ENCODE data around the gene ABCC8. TPM values are rescaled to one million over a fixed set of nuclear protein-coding genes. Genes with fewer than 3 reads are reported as not detected.

ABCC8 gene
- total and polyA plus RNA-seq, 2 of the 8 experiments (the other 6 are each of a cell fraction or from before 2014, with no cell fraction given), result 3.7 to 4.9 TPM

GRCh38 chr11:17415523-17416104, 61.0 kb downstream of the ABCC8 start:
- Histone ChIP-seq H3K18ac (ENCODE audit: extremely low read depth, low read length) (no peak overlapping the region), H3K4me1 (replicated peaks in 1 of 4; ENCODE audit: control insufficient read depth in 3 of 4, insufficient read depth in 4 of 4, low read length in 3 of 4) (peaks cover 0 to 4% (median 3%) of the 10 kb centered on the region in 4 experiments; a peak in 3 of 7 replicates), H4K91ac (replicated peaks; ENCODE audit: insufficient read length, low read length) (no peak overlapping the region), H3K27ac (ENCODE audit: low read depth, low read length) (no peak overlapping the region), H2BK15ac (ENCODE audit: low read length) (no peak overlapping the region), H2AK5ac (ENCODE audit: low read depth, low read length) (no peak overlapping the region), H3K14ac (ENCODE audit: insufficient read length) (no peak overlapping the region), H2BK120ac (replicated peaks; ENCODE audit: low read depth, low read length) (no peak overlapping the region), H2AFZ (ENCODE audit: low read length) (no peak overlapping the region), H3K23me2 (ENCODE audit: low read depth, low read length) (no peaks in the 10 kb centered on the region), H3K79me1 (ENCODE audit: low read depth, low read length) (no peaks in the 10 kb centered on the region), H2BK12ac (ENCODE audit: low read depth, low read length) (no peak overlapping the region), H3K4me3 (ENCODE audit: extremely low read depth in 1 of 4, insufficient read depth in 2 of 4, low read depth in 3 of 4, low read length in 4 of 4) (no peak overlapping the region), H3K4ac (replicated peaks; ENCODE audit: insufficient read length, low read depth, low read length) (no peak overlapping the region), H3K79me2 (ENCODE audit: control insufficient read depth in 1 of 2, insufficient read depth in 2 of 2, low read length in 2 of 2) (no peaks in the 10 kb centered on the region), H3K23ac (ENCODE audit: insufficient read length) (no peak overlapping the region), H2BK5ac (ENCODE audit: low read depth, low read length) (no peak overlapping the region), H4K5ac (ENCODE audit: insufficient read length, low read depth, low read length) (no peak overlapping the region), H4K8ac (ENCODE audit: extremely low read depth, insufficient read depth, low read length) (no peak overlapping the region), H3K4me2 (ENCODE audit: insufficient read depth in 1 of 2, low read depth in 2 of 2, low read length in 2 of 2) (no peak overlapping the region), H2BK20ac (ENCODE audit: low read length) (no peak overlapping the region), H4K20me1 (replicated peaks in 1 of 2; ENCODE audit: control insufficient read depth in 1 of 2, insufficient read depth in 2 of 2, low read length in 2 of 2) (no peaks in the 10 kb centered on the region), H3K9me3 (ENCODE audit: insufficient read depth in 2 of 2, low read depth in 1 of 2, low read length in 1 of 2) (no peaks in the 10 kb centered on the region), H3K36me3 (ENCODE audit: control insufficient read depth in 2 of 4, insufficient read depth in 4 of 4, low read length in 3 of 4) (no peaks in the 10 kb centered on the region), H3K56ac (replicated peaks; ENCODE audit: insufficient read length, low read depth, low read length) (no peak overlapping the region), H3K27me3 (replicated peaks in 1 of 4; ENCODE audit: control insufficient read depth in 3 of 4, extremely low read depth in 1 of 4, insufficient read depth in 3 of 4, low read length in 3 of 4) (no peaks in the 10 kb centered on the region; a peak in 3 of 7 replicates), H3K9ac (replicated peaks in 1 of 4; ENCODE audit: extremely low read depth in 1 of 4, low read depth in 3 of 4, low read length in 3 of 4) (no peak overlapping the region)
- DNase-seq (ENCODE audit: low read depth in 1 of 2, low spot score in 2 of 2) (no peak), FAIRE-seq (no peak)
- POLR2A ChIA-PET (ENCODE audit: partially characterized antibody), result no interaction called here
- WGBS, 2 experiments (ENCODE audit: extremely low coverage in 1 of 2, insufficient coverage in 1 of 2, insufficient read length in 1 of 2, insufficient replicate concordance in 2 of 2, low coverage in 1 of 2, low lambda C conversion rate in 2 of 2, missing lambda C conversion rate in 1 of 2), result 86% methylated on average over 6 of the region's 6 CpGs; no CpG with 5 or more reads in 1 of the 2 experiments
- CTCF ChIA-PET (ENCODE audit: partially characterized antibody), result interaction anchor here (0.6 to 38.8 kb wide), 8 partner anchors 8 to 97 kb away, joined by 3 to 1414 read pairs (median 8); partner anchors contain the start of gene KCNJ11
- TF ChIP-seq HDAC2 (IDR thresholded peaks at IDR 0.05; ENCODE audit: borderline replicate concordance in 1 of 2, low read depth in 2 of 2, low read length in 2 of 2) (no peak), POU5F1 (IDR thresholded peaks at IDR 0.05; ENCODE audit: low read depth, low read length) (no peak), CBX8 (IDR thresholded peaks at IDR 0.05; ENCODE audit: borderline replicate concordance, low read depth, low read length) (no peak), SP4 (IDR thresholded peaks at IDR 0.05; ENCODE audit: low read length) (no peak)
